ENCODE measurements around the gene FAM117A.

GRCh38 chr17:49664706-49665211, 99.2 kb downstream of the FAM117A start:
- TF ChIP-seq CTCF (IDR thresholded peaks at IDR 0.05; ENCODE audit: low read depth, low read length, poor library complexity, severe bottlenecking) (no peak), EZH2phosphoT487 (IDR thresholded peaks at IDR 0.05; ENCODE audit: borderline replicate concordance, low read length) (no peak)

Data from DOHH2 (cell line).